Measurements from ENCODE around the gene ABCG5. TPM values are rescaled to one million over a fixed set of nuclear protein-coding genes. Genes with fewer than 3 reads are reported as not detected.

The ABCG5 gene
- total RNA-seq, 2 donors from 2014 or later = not detected

GRCh38 chr2:43853141-43854081, 14.8 kb upstream of the ABCG5 start:
- Mint-ChIP-seq H3K4me1 (no peaks in the 10 kb centered on the region), H3K4me3 (no peak overlapping the region), H3K36me3 (ENCODE audit: low read depth) (no peaks in the 10 kb centered on the region), H3K27ac (no peak overlapping the region), H3K27me3 (peaks cover 68% of the 10 kb centered on the region)
- DNase-seq (no peak), ATAC-seq (no peak)
- H3K9me3 ChIP-seq (ENCODE audit: control insufficient read depth, low read length, poor library complexity, severe bottlenecking) = no peaks in the 10 kb centered on the region

DNA sequence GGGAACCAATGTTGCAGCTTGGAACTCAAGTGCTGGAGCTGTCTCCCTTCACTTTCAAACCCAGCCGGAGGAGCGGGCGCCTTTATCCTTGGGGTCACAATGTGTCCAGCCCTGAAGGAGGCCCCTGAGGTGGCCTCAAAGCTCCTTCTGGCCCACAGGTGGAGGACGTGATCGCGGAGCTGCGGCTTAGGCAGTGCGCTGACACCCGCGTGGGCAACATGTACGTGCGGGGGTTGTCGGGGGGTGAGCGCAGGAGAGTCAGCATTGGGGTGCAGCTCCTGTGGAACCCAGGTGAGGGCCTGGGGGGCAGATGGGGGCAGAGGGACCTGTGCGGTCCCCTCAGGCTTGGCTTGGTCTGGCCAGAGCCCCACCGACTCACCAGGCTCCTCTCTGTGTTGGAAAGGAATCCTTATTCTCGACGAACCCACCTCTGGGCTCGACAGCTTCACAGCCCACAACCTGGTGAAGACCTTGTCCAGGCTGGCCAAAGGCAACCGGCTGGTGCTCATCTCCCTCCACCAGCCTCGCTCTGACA, 13.6 kb upstream of the ABCG5 start:
- H3K4me3 Mint-ChIP-seq = no peak overlapping the region
- no peak for ATAC-seq
- H3K27ac Mint-ChIP-seq = no peak overlapping the region
- no peaks in the 10 kb centered on the region for H3K36me3 Mint-ChIP-seq (ENCODE audit: low read depth)
- peaks cover 63% of the 10 kb centered on the region for H3K27me3 Mint-ChIP-seq
- no peaks in the 10 kb centered on the region for H3K4me1 Mint-ChIP-seq
- DNase-seq = no peak
- no peaks in the 10 kb centered on the region for H3K9me3 ChIP-seq (ENCODE audit: control insufficient read depth, low read length, poor library complexity, severe bottlenecking)

DNA sequence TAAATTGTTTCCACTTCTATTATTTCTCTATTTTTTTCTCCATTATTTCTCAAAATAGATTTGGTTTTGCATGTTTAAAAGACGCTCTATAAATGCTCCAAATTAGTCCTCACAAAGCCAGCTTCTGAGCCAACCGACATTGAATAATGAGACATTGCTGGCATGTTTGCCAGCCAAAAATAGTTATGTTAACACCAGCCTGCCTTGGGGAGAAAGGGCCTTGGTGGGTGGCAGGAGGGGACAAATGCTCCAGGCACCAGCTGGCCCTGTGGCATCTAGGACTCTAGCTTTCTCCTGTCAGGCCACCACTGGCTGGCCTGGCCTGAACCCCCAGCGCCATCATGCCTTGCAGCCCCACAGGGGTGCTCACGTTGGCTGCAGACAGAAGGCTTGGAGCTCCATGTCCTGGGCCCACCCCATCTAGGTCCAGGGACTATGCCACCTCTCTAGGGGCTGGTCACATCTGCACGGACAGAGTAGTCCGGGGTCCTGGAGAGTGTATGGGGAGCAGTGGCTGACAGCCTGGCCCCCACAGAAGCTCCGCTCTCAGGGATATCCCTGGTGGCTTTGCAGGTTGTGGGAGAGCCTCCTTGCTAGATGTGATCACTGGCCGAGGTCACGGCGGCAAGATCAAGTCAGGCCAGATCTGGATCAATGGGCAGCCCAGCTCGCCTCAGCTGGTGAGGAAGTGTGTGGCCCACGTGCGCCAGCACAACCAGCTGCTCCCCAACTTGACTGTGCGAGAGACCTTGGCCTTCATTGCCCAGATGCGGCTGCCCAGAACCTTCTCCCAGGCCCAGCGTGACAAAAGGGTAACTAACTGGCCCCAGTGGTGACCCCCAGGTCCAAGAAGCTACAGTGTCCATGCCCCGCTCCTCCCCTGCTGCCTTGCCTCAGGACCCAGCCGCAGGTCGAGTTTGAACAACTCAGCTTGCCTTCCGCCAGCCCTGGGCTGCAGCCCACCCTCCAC, 12.7 kb upstream of the ABCG5 start:
- no peaks in the 10 kb centered on the region for H3K4me1 Mint-ChIP-seq
- ATAC-seq (no peak), DNase-seq (no peak)
- peaks cover 63% of the 10 kb centered on the region for H3K27me3 Mint-ChIP-seq
- H3K36me3 Mint-ChIP-seq (ENCODE audit: low read depth) = no peaks in the 10 kb centered on the region
- H3K9me3 ChIP-seq (ENCODE audit: control insufficient read depth, low read length, poor library complexity, severe bottlenecking) = no peaks in the 10 kb centered on the region
- H3K4me3 Mint-ChIP-seq = no peak overlapping the region
- peak overlapping the region; percentile 43 for H3K27ac Mint-ChIP-seq

DNA sequence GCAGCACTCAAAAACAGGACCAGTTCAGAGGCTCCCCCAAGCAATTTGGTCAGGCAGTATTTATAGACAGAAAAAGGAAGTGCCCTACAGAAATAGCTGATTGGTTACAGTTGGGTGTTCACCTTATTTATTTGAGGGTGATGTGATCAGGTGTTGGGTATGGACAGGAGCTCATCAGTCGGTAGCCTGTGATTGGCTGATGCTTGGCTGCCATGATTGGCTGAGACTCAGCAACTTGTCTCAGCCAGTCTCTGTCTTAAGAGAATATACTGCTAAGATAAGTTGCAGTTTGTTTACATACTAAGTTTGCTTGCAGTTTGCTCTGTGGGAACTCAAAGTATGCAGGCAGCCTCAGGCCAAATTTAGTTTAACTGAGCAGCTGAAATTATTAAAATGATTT, 9.6 kb upstream of the ABCG5 start:
- H3K27ac Mint-ChIP-seq = no peak overlapping the region
- no peaks in the 10 kb centered on the region for H3K9me3 ChIP-seq (ENCODE audit: control insufficient read depth, low read length, poor library complexity, severe bottlenecking)
- no peak overlapping the region for H3K4me3 Mint-ChIP-seq
- no peaks in the 10 kb centered on the region for H3K4me1 Mint-ChIP-seq
- H3K27me3 Mint-ChIP-seq = peaks cover 36% of the 10 kb centered on the region
- DNase-seq (no peak), ATAC-seq (no peak)
- no peaks in the 10 kb centered on the region for H3K36me3 Mint-ChIP-seq (ENCODE audit: low read depth)

- H3K9me3 ChIP-seq (ENCODE audit: control insufficient read depth, low read length, poor library complexity, severe bottlenecking) = no peaks in the 10 kb centered on the region
- Mint-ChIP-seq H3K27ac (no peak overlapping the region), H3K4me3 (no peak overlapping the region), H3K27me3 (peaks cover 21% of the 10 kb centered on the region), H3K4me1 (no peaks in the 10 kb centered on the region), H3K36me3 (ENCODE audit: low read depth) (no peaks in the 10 kb centered on the region)
- no peak for ATAC-seq
- DNase-seq = no peak
These were observed 7.6 kb upstream of the ABCG5 start for GRCh38 chr2:43846140-43846793.

DNA sequence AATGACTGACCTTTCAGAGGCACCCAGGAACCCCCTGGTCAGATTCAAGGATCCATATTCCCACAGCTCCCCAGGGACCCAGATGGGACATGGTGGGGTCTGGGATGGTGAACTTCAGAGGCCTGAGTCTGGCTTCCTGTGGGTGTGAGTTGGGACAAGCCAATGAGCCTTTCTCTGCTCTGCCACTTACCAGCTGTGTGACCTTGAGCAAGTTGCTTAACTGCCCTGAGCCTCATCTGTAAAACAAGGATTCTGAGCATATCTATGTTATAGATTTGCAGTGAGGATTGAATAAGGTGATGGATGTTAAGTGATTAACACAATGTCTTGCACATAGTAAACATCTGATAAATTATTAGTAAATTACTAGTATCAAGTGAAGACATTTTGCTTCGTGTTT, 6.5 kb upstream of the ABCG5 start:
- Mint-ChIP-seq H3K36me3 (ENCODE audit: low read depth) (no peaks in the 10 kb centered on the region), H3K4me3 (no peak overlapping the region), H3K27me3 (peaks cover 18% of the 10 kb centered on the region), H3K27ac (no peak overlapping the region), H3K4me1 (no peaks in the 10 kb centered on the region)
- no peaks in the 10 kb centered on the region for H3K9me3 ChIP-seq (ENCODE audit: control insufficient read depth, low read length, poor library complexity, severe bottlenecking)
- no peak for ATAC-seq
- no peak for DNase-seq

GRCh38 chr2:43842866-43843226, 4.2 kb upstream of the ABCG5 start:
- Mint-ChIP-seq H3K36me3 (ENCODE audit: low read depth) (no peaks in the 10 kb centered on the region), H3K27ac (no peak overlapping the region), H3K4me1 (no peaks in the 10 kb centered on the region), H3K27me3 (peaks cover 22% of the 10 kb centered on the region), H3K4me3 (no peak overlapping the region)
- ATAC-seq (no peak), DNase-seq (no peak)
- no peaks in the 10 kb centered on the region for H3K9me3 ChIP-seq (ENCODE audit: control insufficient read depth, low read length, poor library complexity, severe bottlenecking)

- Mint-ChIP-seq H3K4me3 (no peak overlapping the region), H3K36me3 (ENCODE audit: low read depth) (no peaks in the 10 kb centered on the region), H3K27me3 (peaks cover 19% of the 10 kb centered on the region), H3K27ac (no peak overlapping the region), H3K4me1 (no peaks in the 10 kb centered on the region)
- ATAC-seq (no peak), DNase-seq (no peak)
- H3K9me3 ChIP-seq (ENCODE audit: control insufficient read depth, low read length, poor library complexity, severe bottlenecking) = no peaks in the 10 kb centered on the region
These were observed 3.6 kb upstream of the ABCG5 start for GRCh38 chr2:43841949-43842865.

GRCh38 chr2:43840965-43841364, 2.3 kb upstream of the ABCG5 start:
- no peak for ATAC-seq
- no peak for DNase-seq
- no peak overlapping the region for H3K27ac Mint-ChIP-seq
- H3K36me3 Mint-ChIP-seq (ENCODE audit: low read depth) = no peaks in the 10 kb centered on the region
- H3K4me3 Mint-ChIP-seq = no peak overlapping the region
- H3K4me1 Mint-ChIP-seq = no peaks in the 10 kb centered on the region
- peaks cover 12% of the 10 kb centered on the region for H3K27me3 Mint-ChIP-seq
- H3K9me3 ChIP-seq (ENCODE audit: control insufficient read depth, low read length, poor library complexity, severe bottlenecking) = no peaks in the 10 kb centered on the region

DNA sequence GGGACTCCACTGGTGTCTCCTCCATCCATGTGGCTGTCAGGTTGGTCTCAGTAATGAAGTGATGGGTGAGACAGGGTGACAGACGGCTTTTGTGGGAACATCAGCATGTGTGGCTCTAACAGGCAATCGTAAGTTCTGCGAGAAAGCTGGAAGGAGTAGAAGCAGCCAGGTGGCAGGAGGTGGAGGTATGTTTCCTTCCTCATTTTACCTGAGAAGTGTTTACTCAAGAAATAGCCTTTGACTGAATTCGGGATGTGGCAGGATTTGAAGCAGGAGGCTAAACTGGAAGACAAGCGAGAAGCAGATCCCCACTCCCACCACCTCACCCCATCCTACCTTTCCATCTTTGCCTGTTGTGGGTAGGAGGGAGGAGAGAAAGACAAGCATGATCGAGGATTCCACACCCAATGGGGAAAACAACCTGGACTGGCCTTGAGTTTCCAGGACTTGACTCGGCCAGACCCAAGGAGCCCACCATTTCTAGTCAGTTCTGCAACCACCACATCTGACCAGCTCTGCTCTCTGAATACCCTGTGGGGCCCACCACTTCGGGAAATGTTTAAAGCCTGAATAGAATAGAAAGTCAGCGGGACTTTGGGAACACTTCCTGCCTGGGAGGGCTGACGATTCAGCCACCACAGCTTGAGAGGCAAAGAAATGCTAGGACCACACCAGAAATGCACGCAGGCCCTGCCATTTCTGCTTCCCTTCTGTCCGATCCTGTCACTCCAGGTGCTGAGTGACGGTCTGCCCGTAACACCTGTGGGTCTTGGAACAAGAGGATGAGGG, 1.3 kb upstream of the ABCG5 start:
- H3K27me3 Mint-ChIP-seq = peaks cover 17% of the 10 kb centered on the region
- no peak for ATAC-seq
- H3K4me3 Mint-ChIP-seq = no peak overlapping the region
- no peaks in the 10 kb centered on the region for H3K9me3 ChIP-seq (ENCODE audit: control insufficient read depth, low read length, poor library complexity, severe bottlenecking)
- H3K27ac Mint-ChIP-seq = no peak overlapping the region
- no peaks in the 10 kb centered on the region for H3K4me1 Mint-ChIP-seq
- H3K36me3 Mint-ChIP-seq (ENCODE audit: low read depth) = no peaks in the 10 kb centered on the region
- DNase-seq = no peak

GRCh38 chr2:43837831-43838559, 644 bp downstream of the ABCG5 start:
- H3K27me3 Mint-ChIP-seq = peaks cover 22% of the 10 kb centered on the region
- H3K4me3 Mint-ChIP-seq = no peak overlapping the region
- H3K36me3 Mint-ChIP-seq (ENCODE audit: low read depth) = no peaks in the 10 kb centered on the region
- H3K27ac Mint-ChIP-seq = no peak overlapping the region
- H3K9me3 ChIP-seq (ENCODE audit: control insufficient read depth, low read length, poor library complexity, severe bottlenecking) = no peaks in the 10 kb centered on the region
- ATAC-seq (no peak), DNase-seq (no peak)
- no peaks in the 10 kb centered on the region for H3K4me1 Mint-ChIP-seq

Measured in T-helper 17 cell (primary cell).